ENCODE data around the gene PCNX4.

The PCNX4 gene

DNA sequence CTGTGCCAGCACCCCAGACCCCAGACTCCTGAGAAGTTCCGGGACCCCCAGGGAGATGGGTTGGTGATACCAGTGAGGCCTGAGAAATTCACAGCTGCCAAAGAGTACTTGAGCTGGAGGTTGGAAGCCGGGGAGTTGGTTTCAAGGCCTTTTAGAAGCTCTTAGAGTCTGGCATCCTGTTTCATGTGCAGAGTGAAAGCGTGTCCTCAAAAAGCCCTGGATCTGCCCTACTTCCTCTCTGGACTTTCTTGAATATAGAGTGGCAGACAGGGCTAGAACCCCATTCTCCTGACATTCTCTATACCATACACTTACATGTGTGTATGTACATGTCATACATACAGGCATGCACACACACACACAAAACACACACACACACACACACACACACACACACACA is 126.0 kb downstream of the PCNX4 start:
- Histone ChIP-seq H3K79me1 (ENCODE audit: low read depth, low read length) (no peaks in the 10 kb centered on the region), H4K91ac (ENCODE audit: low read depth, low read length, poor library complexity) (no peak overlapping the region), H3K18ac (ENCODE audit: low read length) (no peak overlapping the region), H3K27me3 (ENCODE audit: control insufficient read depth in 3 of 3, insufficient read depth in 3 of 3, low read depth in 1 of 3, low read length in 3 of 3) (peaks cover 0 to 17% (median 0%) of the 10 kb centered on the region in 3 experiments), H3K4me3 (ENCODE audit: low read length in 2 of 2) (no peak overlapping the region), H3K4me1 (ENCODE audit: control insufficient read depth in 2 of 2, insufficient read depth in 1 of 2, low read depth in 1 of 2, low read length in 2 of 2) (no peaks in the 10 kb centered on the region), H3K4me2 (ENCODE audit: insufficient read depth, low read length, poor library complexity, severe bottlenecking) (no peak overlapping the region), H3K14ac (ENCODE audit: low read length) (no peak overlapping the region), H3K4ac (ENCODE audit: low read length) (no peak overlapping the region), H3K36me3 (replicated peaks in 1 of 2; ENCODE audit: control insufficient read depth in 2 of 2, insufficient read depth in 2 of 2, low read length in 2 of 2) (no peaks in the 10 kb centered on the region), H2BK120ac (ENCODE audit: low read depth, low read length) (no peak overlapping the region), H2BK15ac (ENCODE audit: low read length) (no peak overlapping the region), H2AFZ (ENCODE audit: low read length) (no peak overlapping the region), H3K27ac (replicated peaks; ENCODE audit: low read length) (no peak overlapping the region), H3K9ac (ENCODE audit: low read depth, low read length, poor library complexity) (no peak overlapping the region), H2BK5ac (ENCODE audit: low read length) (no peak overlapping the region), H3K9me3 (replicated peaks in 1 of 2; ENCODE audit: control insufficient read depth in 2 of 2, insufficient read depth in 1 of 2, low read depth in 1 of 2, low read length in 2 of 2) (no peaks in the 10 kb centered on the region), H3K23ac (ENCODE audit: low read depth, low read length, poor library complexity) (no peak overlapping the region), H2BK12ac (ENCODE audit: low read length) (no peak overlapping the region), H2AK5ac (ENCODE audit: low read depth, low read length) (no peak overlapping the region), H4K8ac (ENCODE audit: low read depth, low read length) (no peak overlapping the region)
- no CpG with 5 or more reads among the region's 3 CpGs for WGBS, 2 donors (ENCODE audit: extremely low coverage in 2 of 2, insufficient read length in 2 of 2, insufficient replicate concordance in 1 of 2)
- DNase-seq (ENCODE audit: low spot score) = no peak

Measured in neuronal stem cell (in vitro differentiated cells).